Stimulated activated effector memory CD8-positive, alpha-beta T cell treated with anti-CD3 and anti-CD28 coated beads, Interleukin-12 subunit alpha, Interleukin-12 subunit beta, amount 100 ng/mL, for 72 hours (primary cell): ENCODE data around the gene PRDM11.

Source experiments
- ATAC-seq: fragments of 150-1000 bp; cut with Tn5 transposase; 2 replicates; pipeline ENCODE4 v1.10.0; 2021
- DNase-seq, 2 donors: peaks; one replicate each; pipeline ENCODE4 v3.0.0; 2021 to 2022; ENCODE audit warnings: low spot score in 2 of 2
- H3K27ac Mint-ChIP-seq: one replicate; pipeline ENCODE4 v1.8.0; 2022; ENCODE audit warnings: mild to moderate bottlenecking, mixed read lengths
- H3K36me3 Mint-ChIP-seq: one replicate; pipeline ENCODE4 v1.8.0; 2022; ENCODE audit warnings: mild to moderate bottlenecking, mixed read lengths
- H3K4me1 Mint-ChIP-seq: one replicate; pipeline ENCODE4 v1.8.0; 2022; ENCODE audit warnings: mixed read lengths
- H3K4me3 Mint-ChIP-seq: one replicate; pipeline ENCODE4 v1.8.0; 2022; ENCODE audit warnings: mild to moderate bottlenecking, mixed read lengths
- H3K9me3 Mint-ChIP-seq: one replicate; pipeline ENCODE4 v1.8.0; 2022; ENCODE audit warnings: mixed read lengths

PRDM11 gene

GRCh38 chr11:45188127-45188526, 41.7 kb downstream of the PRDM11 start:
- peaks cover 6% of the 10 kb centered on the region for H3K36me3 Mint-ChIP-seq
- no peak overlapping the region for H3K27ac Mint-ChIP-seq
- ATAC-seq (no peak), DNase-seq (no peak)
- H3K4me3 Mint-ChIP-seq = no peak overlapping the region
- H3K4me1 Mint-ChIP-seq = peaks cover 13% of the 10 kb centered on the region
- no peaks in the 10 kb centered on the region for H3K9me3 Mint-ChIP-seq

GRCh38 chr11:45189230-45189629, 42.8 kb downstream of the PRDM11 start:
- DNase-seq = no peak
- peaks cover 13% of the 10 kb centered on the region for H3K4me1 Mint-ChIP-seq
- peaks cover 6% of the 10 kb centered on the region for H3K36me3 Mint-ChIP-seq
- no peak for ATAC-seq
- H3K27ac Mint-ChIP-seq = no peak overlapping the region
- no peaks in the 10 kb centered on the region for H3K9me3 Mint-ChIP-seq
- H3K4me3 Mint-ChIP-seq = no peak overlapping the region

- Mint-ChIP-seq H3K27ac (no peak overlapping the region), H3K9me3 (no peaks in the 10 kb centered on the region), H3K4me1 (no peaks in the 10 kb centered on the region), H3K4me3 (no peak overlapping the region), H3K36me3 (no peaks in the 10 kb centered on the region)
- DNase-seq = no peak
- no peak for ATAC-seq
These were observed 47.3 kb downstream of the PRDM11 start for GRCh38 chr11:45193695-45194094.

- ATAC-seq (no peak), DNase-seq (no peak)
- H3K4me3 Mint-ChIP-seq = no peak overlapping the region
- no peaks in the 10 kb centered on the region for H3K36me3 Mint-ChIP-seq
- H3K4me1 Mint-ChIP-seq = peaks cover 7% of the 10 kb centered on the region
- H3K9me3 Mint-ChIP-seq = no peaks in the 10 kb centered on the region
- H3K27ac Mint-ChIP-seq = no peak overlapping the region
These were observed 58.3 kb downstream of the PRDM11 start for GRCh38 chr11:45204761-45205160.

GRCh38 chr11:45205978-45206377, 59.5 kb downstream of the PRDM11 start:
- Mint-ChIP-seq H3K4me3 (no peak overlapping the region), H3K36me3 (no peaks in the 10 kb centered on the region), H3K9me3 (no peaks in the 10 kb centered on the region), H3K27ac (no peak overlapping the region), H3K4me1 (peaks cover 7% of the 10 kb centered on the region)
- ATAC-seq (no peak), DNase-seq (no peak)

- Mint-ChIP-seq H3K36me3 (no peaks in the 10 kb centered on the region), H3K27ac (no peak overlapping the region)
These were observed 61.7 kb downstream of the PRDM11 start for GRCh38 chr11:45208135-45208534.

GRCh38 chr11:45209000-45209879, 62.8 kb downstream of the PRDM11 start:
- no peaks in the 10 kb centered on the region for H3K36me3 Mint-ChIP-seq
- no peaks in the 10 kb centered on the region for H3K9me3 Mint-ChIP-seq
- ATAC-seq (no peak), DNase-seq (no peak)
- peaks cover 7% of the 10 kb centered on the region for H3K4me1 Mint-ChIP-seq
- no peak overlapping the region for H3K4me3 Mint-ChIP-seq
- peak overlapping the region; percentile 77 for H3K27ac Mint-ChIP-seq

More at GRCh38 chr11:45208135-45208534, 61.7 kb downstream of the PRDM11 start:
- Mint-ChIP-seq H3K4me1 (peaks cover 7% of the 10 kb centered on the region), H3K4me3 (no peak overlapping the region), H3K9me3 (no peaks in the 10 kb centered on the region)
- ATAC-seq (no peak), DNase-seq (no peak)

- ATAC-seq = no peak
- Mint-ChIP-seq H3K36me3 (no peaks in the 10 kb centered on the region), H3K27ac (peak overlapping the region; percentile 77), H3K4me1 (peaks cover 7% of the 10 kb centered on the region), H3K4me3 (no peak overlapping the region), H3K9me3 (no peaks in the 10 kb centered on the region)
- no peak for DNase-seq
These were observed 63.7 kb downstream of the PRDM11 start for GRCh38 chr11:45209891-45210699.

- H3K4me1 Mint-ChIP-seq = peaks cover 5% of the 10 kb centered on the region
- ATAC-seq (no peak), DNase-seq (no peak)
- no peak overlapping the region for H3K4me3 Mint-ChIP-seq
- H3K9me3 Mint-ChIP-seq = no peaks in the 10 kb centered on the region
- no peaks in the 10 kb centered on the region for H3K36me3 Mint-ChIP-seq
- H3K27ac Mint-ChIP-seq = no peak overlapping the region
These were observed 64.4 kb downstream of the PRDM11 start for GRCh38 chr11:45210846-45211245.

- DNase-seq (no peak), ATAC-seq (no peak)
- H3K4me3 Mint-ChIP-seq = no peak overlapping the region
- H3K36me3 Mint-ChIP-seq = no peaks in the 10 kb centered on the region
- H3K4me1 Mint-ChIP-seq = peaks cover 5% of the 10 kb centered on the region
- no peaks in the 10 kb centered on the region for H3K9me3 Mint-ChIP-seq
- H3K27ac Mint-ChIP-seq = no peak overlapping the region
These were observed 65.3 kb downstream of the PRDM11 start for GRCh38 chr11:45211732-45212131.

- Mint-ChIP-seq H3K27ac (no peak overlapping the region), H3K4me1 (peaks cover 5% of the 10 kb centered on the region), H3K9me3 (no peaks in the 10 kb centered on the region), H3K4me3 (no peak overlapping the region), H3K36me3 (no peaks in the 10 kb centered on the region)
- no peak for ATAC-seq
- no peak for DNase-seq
These were observed 66.3 kb downstream of the PRDM11 start for GRCh38 chr11:45212566-45213315.

GRCh38 chr11:45213316-45213665, 66.9 kb downstream of the PRDM11 start:
- no peaks in the 10 kb centered on the region for H3K36me3 Mint-ChIP-seq
- ATAC-seq = no peak
- H3K27ac Mint-ChIP-seq = no peak overlapping the region

GRCh38 chr11:45213717-45214116, 67.3 kb downstream of the PRDM11 start:
- H3K9me3 Mint-ChIP-seq = no peaks in the 10 kb centered on the region
- no peak for DNase-seq

More at GRCh38 chr11:45213316-45213665, 66.9 kb downstream of the PRDM11 start:
- Mint-ChIP-seq H3K4me1 (peaks cover 5% of the 10 kb centered on the region), H3K9me3 (no peaks in the 10 kb centered on the region), H3K4me3 (no peak overlapping the region)
- no peak for DNase-seq

GRCh38 chr11:45215098-45215865, 68.8 kb downstream of the PRDM11 start:
- DNase-seq = no peak
- Mint-ChIP-seq H3K4me1 (peaks cover 5% of the 10 kb centered on the region), H3K36me3 (no peaks in the 10 kb centered on the region), H3K27ac (peak overlapping the region; percentile 52), H3K9me3 (no peaks in the 10 kb centered on the region), H3K4me3 (no peak overlapping the region)
- no peak for ATAC-seq

More at GRCh38 chr11:45213717-45214116, 67.3 kb downstream of the PRDM11 start:
- H3K27ac Mint-ChIP-seq = no peak overlapping the region
- no peak overlapping the region for H3K4me3 Mint-ChIP-seq
- H3K4me1 Mint-ChIP-seq = peaks cover 5% of the 10 kb centered on the region
- H3K36me3 Mint-ChIP-seq = no peaks in the 10 kb centered on the region
- ATAC-seq = no peak
